Vein endothelial cell (primary cell): Measurements from ENCODE around the gene BBX. TPM values are rescaled to one million over a fixed set of nuclear protein-coding genes. Genes with fewer than 3 reads are reported as not detected.

Experiments used
- total RNA-seq: library from RNA; depleted of rRNA; stranded (reverse); fragments of >200 nt; gene quantifications from 2 replicates; pipeline ENCODE4 v1.2.3, GENCODE V29; 2012

The BBX gene
- total RNA-seq: 68.3 and 80.8 TPM in 2 replicates

DNA sequence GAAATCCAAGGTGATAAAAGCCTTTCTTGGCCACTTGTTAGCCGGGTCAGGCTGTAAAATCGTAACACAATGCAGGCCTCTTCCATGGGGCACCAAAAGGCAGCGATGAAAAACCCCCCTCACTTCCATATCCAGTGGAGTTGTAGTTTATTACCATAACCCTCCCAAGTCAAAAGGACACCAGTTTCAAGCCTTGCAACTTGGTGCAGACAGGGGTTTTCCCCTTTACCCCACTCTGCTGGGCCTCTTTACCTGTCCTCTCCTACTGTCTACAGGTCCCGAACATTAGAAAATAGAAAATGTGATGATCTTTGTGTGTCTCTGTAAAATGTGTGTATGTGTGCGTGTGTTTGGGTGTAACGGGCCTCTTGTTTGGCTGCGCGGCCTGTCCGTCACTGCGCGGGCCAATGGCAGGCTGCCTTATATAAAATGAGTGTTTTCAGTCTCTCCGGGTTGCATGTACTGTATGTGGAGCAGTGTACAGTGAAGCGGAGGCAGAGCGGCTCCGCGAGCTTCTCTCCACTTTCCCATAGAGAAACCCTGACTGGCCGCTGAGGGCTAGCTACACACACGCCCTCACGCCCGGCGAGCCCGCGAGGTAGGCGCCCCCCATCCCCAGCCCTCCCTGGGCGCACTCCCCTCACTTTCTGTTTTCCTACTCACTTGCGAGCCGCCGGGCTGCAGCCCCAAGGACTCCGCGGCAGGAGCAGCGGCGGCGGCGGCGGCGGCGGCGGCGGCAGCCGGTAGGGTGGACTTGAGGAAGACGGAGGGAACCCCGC is at the start of gene BBX:
TSS of gene BBX (plus strand) at position 453 of the 779 bp plus-strand sequence. CDS start 187,499 bp downstream, outside the sequence.

Other genes with a start within 250 kb of the BBX start
- not detected in 2 replicates for gene CCDC54, start 145.5 kb upstream of the BBX start, total RNA-seq